Stimulated activated CD8-positive, alpha-beta memory T cell treated with anti-CD3 and anti-CD28 coated beads, Interleukin-12 subunit alpha, Interleukin-12 subunit beta, amount 100 ng/mL, for 4 hours (primary cell): Measurements from ENCODE around the gene HRNR.
"Not testable (repeated sequence)": the region's sequence is repeated elsewhere in the genome, so short reads cannot be mapped to it uniquely, and the experiment has no call there.

Experiments used
- DNase-seq: peaks from one replicate; pipeline ENCODE4 v3.0.0-alpha.2; 2020; ENCODE audit warnings: low read depth

HRNR gene

GRCh38 chr1:152224093-152224492, at the start of gene HRNR:
Gene HRNR, minus strand, starts transcription at chr1:152224193. Its CDS starts 940 bp downstream, at chr1:152223253.
- no peak for DNase-seq

DNA sequence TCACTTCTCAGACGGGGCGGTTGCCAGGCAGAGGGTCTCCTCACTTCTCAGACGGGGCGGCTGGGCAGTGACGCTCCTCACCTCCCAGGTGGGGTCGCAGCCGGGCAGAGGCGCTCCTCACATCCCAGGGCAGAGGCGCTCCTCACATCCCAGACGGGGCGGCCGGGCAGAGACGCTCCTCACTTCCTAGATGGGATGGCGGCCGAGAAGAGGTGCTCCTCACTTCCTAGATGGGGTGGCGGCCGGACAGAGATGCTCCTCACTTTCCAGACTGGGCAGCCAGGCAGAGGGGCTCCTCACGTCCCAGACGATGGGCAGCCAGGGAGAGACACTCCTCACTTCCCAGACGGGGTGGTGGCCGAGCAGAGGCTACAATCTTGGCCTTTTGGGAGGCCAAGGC, 32.4 kb upstream of the HRNR start:
- DNase-seq, result not testable (repeated sequence)

DNA sequence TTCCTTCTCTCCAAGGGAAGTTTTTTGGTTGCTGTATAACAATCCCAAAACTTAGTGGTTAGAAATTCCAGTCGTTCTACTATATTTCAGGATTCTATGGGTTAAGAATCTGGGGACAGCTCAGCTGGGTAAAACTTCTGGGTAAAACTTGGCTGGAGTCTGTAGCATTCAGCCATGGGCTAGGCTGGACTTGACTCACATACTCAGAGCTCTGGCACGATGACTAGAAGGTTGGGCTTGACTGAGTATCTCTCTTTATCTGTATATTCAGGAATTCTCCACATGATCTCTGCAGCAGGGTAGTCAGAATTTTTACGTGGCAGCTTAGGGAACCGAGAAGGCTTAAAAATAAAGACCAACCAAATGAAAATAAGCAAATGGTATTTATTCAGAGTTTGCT, 28.2 kb upstream of the HRNR start:
- DNase-seq, result no peak

DNA sequence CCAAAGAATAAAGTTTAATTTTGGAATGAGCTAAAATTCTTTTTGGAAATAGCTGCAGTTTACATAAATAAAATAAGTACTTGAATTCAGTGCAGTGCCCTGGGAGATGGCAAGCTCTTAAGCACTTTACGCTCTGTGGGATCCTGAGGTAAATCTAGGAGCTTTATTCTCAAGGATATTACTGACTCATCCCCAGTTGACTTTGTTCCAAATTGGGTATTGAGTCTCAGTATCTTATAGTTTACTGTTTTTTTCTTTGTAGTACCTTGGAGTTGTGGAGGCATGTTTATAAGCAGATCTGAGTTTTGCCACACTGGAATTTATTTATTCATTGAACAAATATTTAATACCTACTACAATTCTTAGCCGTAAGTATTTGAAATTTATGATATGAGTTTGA, 27.4 kb upstream of the HRNR start:
- no peak for DNase-seq

DNA sequence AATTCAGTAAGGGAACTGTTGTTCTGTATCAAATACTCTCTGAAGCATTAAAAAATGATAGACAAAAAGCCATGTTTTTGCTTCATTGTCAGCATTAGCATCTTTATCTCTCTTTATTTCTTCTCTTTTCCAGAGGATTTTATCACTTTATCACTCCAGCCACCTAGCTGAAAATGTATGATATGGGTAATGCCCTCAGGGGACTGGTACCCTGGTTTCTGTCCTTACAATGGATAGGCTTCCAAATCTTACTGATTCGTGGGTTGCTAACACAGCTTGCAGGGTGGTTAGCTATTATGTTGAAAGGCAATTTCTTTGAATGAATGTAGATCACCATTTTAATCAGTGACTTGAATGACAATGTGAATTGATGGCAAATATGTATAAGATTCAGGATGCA, 23.3 kb upstream of the HRNR start:
- no peak for DNase-seq

GRCh38 chr1:152244576-152245273, 20.7 kb upstream of the HRNR start:
- no peak for DNase-seq

GRCh38 chr1:152237093-152237492, 13.1 kb upstream of the HRNR start:
- no peak for DNase-seq

- no peak for DNase-seq
Observed at GRCh38 chr1:152228831-152229230, 4.8 kb upstream of the HRNR start.

DNA sequence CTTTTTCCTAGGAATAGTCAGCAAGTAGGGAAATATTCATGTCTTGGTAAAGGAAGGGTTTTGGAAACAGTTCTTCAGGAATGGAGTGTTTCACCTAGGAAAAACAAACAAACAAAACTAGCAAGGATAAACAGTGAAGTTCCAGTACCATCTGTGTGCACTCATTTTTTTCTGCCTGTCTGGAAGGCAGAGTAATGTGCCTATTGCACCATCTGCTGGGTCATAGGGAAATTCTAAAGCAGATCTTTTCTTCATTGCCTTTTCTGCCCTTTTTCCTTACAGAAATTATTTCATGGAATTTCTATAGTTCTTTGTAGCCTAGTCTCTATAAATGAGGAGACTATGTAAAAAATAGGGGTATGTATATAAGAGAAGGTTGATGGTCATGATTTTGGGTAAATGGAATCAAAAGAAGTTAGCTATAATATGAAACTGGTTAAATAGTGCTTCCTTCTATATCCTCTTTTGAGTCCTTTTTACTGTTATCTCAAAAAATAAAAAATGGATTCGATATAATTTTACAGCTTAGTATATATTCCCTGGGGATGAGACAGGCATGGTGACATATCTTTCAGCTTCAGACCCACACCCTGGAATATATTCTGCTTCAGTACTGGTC, 3.4 kb upstream of the HRNR start:
- no peak for DNase-seq

DNA sequence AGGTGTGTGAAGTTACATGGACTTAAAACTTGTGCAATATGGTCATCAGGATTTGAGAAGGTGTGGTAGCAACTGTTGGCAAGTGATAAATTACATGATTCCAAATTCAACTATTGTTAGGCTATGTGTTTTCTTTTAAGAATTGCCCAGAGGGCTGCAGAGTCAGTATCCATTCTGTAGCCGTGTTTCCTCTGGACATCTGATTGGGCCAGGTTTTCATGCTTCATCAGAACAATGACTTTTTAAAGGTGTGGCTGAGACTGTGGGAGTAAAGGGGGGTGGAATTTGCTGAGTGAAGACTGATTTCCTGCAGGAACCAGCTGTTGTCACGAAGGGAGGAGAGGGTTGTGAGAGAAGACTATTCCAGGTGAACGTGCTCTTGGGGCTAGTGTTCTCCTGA, 1.7 kb upstream of the HRNR start:
- DNase-seq, result no peak

DNA sequence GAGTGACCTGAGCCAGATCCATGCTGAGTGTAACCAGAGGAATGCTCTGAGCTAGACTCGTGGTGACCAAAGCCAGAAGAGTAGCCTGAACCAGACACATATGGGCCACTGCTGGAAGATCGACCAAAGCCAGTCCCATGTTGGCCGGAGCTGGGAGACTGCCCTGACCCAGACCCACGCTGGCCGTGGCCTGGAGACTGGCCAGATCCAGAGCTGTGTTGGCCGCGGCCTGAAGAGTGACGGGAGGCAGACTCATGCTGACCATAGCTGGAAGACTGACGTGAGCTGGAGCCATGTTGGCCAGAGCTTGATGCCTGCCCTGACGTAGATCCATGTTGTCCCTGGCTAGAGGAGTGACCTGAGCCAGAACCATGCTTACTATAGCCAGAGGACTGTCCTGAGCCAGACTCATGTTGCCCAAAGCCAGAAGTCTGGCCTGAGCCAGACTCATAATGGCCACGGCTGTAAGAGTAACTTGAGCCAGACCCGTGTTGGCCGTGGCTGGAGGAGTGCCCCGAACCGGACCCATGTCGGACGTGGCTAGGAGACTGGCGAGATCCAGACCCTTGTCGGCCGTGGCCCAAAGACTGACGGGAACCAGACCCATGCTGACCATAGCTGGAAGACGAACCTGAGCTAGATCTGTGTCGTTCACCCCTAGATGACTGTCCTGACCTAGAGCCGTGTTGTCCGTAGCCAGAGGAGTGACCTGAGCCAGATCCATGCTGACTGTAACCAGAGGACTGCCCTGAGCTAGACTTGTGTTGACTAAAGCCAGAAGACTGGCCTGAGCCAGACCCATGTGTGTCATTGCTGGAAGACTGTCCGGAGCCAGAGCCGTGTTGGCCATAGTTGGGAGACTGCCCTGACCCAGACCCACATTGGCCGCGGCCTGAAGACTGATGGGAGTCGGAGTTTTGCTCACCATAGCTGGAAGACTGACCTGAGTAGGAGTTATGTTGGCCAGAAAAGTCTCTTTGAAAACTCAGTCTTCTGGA, 3.5 kb downstream of the HRNR start:
- DNase-seq, result no peak

- DNase-seq, result not testable (repeated sequence)
Observed at GRCh38 chr1:152219438-152219837, 4.6 kb downstream of the HRNR start.

GRCh38 chr1:152218762-152219436, 5.1 kb downstream of the HRNR start:
- DNase-seq, result no peak

- not testable (repeated sequence) for DNase-seq
Observed at GRCh38 chr1:152215604-152216003, 8.4 kb downstream of the HRNR start.

DNA sequence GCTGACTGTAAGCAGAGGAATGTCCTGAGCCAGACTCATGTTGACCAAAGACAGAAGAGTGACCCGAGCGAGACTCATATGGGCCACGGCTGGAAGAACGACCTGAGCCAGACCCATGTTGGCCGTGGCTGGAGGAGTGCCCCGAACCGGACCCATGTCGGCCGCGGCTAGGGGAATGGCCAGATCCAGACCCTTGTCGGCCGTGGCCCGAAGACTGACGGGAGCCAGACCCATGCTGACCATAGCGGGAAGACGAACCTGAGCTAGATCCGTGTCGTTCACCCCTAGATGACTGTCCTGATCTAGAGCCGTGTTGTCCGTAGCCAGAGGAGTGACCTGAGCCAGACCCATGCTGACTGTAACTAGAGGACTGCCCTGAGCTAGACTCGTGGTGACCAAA, 9.1 kb downstream of the HRNR start:
- not testable (repeated sequence) for DNase-seq

DNA sequence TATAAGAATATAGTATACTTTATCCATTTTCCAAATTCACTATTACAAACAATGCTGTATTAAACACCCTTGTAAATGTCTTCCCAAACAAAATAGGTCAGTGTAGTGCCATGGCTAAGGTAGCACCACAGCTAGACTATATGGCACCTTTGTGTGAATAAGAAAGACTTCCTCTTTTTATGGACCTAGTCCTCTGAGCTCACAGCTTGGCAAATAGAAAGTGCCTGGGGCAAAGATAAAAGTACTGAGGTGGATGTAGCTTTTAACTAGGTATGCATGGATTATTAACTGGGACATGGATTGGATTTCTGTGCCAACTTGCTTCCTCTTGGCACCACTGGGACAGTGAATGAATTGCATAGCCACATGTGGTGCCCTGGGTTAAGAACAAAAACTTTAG, 25.0 kb downstream of the HRNR start:
- DNase-seq, result no peak

DNA sequence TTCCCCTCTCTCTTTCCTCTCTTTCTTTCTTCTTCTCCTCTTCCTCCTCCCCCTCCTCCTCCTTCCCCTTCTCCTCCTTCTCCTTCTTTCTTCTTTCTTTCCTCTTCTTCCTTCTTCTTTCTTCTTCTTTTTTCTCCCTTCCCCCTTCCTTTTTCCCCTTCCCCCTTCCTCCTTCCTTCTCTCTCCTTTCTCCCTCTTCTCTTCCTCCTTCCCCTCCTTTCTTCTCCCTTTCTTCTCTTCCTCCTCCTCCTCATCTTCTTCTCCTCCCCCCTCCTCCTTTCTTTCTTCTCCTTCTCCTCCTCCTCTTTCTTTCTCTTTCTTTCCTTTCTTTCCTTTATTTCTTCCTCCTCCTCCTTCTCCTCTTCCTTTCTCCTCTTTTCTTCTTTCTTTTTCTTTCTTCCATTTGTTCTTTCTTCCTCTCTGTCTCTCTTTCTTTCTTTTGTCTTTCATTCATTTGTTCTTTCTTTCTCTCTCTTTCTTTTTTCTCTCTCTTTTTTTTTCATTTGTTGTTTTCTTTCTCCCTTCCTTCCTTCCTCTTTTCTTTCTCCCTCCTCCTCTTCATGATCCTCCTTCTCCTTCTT, 26.5 kb downstream of the HRNR start:
- no peak for DNase-seq

DNA sequence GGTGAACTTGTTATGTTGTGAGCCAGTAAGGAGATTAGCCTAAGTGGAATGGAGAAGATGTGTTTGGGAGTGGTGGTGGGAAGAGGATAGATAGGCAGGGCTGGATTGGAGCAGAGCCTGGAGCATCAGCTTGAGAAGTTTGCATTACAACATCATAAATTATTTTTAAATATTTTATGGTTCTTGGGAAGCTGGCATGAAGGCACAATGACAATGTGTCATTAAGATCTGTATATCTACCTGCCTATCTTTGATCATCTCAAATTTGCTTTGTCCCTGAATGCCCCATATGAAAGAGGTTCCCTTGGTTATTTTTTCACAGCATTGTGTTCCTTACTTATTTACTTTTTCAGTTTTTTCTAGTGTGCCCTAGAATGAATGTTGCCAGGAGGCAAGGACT, 32.3 kb downstream of the HRNR start:
- no peak for DNase-seq

- DNase-seq, result no peak
Observed at GRCh38 chr1:152191260-152191659, 32.7 kb downstream of the HRNR start.

DNA sequence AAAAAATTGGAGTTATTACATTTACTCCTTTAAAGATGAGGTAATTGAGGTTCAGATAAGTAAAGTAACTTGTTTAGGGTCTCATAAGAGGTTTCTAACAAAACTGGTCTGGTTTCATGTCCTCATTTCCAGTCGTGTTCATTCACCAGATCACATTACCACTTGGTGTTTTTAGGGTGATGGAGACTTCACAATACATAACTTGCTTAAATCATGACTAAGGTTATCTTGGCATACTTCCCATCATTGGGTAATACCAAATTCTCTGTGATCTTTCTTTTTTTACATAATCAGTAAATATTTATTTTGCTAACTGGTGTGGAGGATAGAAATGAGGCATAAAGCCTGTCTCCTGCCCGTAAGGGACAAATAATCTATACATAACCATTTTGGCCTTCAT, 33.4 kb downstream of the HRNR start:
- DNase-seq, result no peak

DNA sequence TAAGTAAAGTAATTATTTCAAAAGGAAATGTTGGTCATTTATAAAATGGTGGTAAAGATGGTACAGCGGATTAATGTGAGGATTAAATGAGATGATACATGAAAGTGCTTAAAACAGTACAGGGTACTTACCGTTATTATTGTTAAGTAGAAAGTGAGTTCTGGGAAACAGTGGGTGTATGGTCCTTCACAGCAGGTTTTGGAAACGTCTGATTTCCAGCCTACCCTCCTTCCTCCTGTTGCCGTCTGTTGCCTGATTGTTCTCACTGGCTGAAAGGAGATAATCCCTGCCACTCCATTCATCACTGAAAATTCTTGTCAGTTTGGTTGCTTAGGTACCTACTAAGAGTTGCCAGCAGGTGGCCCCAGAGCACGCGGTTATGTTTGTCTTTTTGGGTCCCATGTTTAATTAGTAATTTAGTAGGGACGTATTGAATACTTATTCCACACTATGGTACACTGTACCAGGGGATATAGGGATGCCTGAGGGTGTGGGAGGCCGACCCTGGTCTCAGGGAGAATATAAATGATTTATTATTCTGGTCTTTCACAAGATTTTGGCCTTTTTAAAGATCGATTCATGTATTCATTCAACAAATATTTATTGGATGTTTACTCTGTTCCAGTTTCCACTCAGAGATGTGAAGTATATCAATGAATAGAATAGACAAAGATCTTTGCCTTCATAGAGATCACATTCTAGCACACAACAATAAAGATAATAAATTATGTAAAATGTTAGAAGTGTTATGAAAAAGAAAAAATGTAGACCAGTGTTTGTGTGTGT, 34.1 kb downstream of the HRNR start:
- peak; percentile 32 for DNase-seq
